ENCODE results near the gene GCH1.
"Not testable (repeated sequence)": the region's sequence is repeated elsewhere in the genome, so short reads cannot be mapped to it uniquely, and the experiment has no call there.

GCH1 gene

GRCh38 chr14:54908973-54909372 is 6.3 kb upstream of the GCH1 start:
- not testable (repeated sequence) for DNase-seq (ENCODE audit: extremely low read depth in 1 of 2, low read depth in 1 of 2)

DNA sequence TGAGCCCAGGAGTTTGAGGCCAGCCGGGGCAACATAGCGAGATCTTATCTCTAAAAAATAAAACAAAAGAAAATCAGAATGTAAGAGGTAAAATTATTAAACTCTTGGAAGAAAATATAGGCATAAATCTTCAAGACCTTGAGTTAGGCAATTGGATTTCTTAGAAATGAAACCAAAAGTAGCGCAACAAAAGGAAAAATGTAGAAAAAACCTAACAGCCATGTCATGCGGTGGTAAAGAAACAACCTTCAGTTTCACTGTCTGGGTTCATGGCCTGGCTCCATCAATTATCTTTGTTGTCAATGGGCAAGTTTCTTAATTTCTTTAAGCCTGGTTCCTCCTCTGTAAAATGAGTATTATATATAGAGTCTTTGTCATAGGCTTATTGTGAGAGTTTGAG is 5.6 kb upstream of the GCH1 start:
- DNase-seq (ENCODE audit: extremely low read depth in 1 of 2, low read depth in 1 of 2), result no peak

- DNase-seq (ENCODE audit: extremely low read depth in 1 of 2, low read depth in 1 of 2), result no peak
Measured at GRCh38 chr14:54906075-54906474, 3.4 kb upstream of the GCH1 start.

- peak; percentile 72 to 73 for DNase-seq (ENCODE audit: extremely low read depth in 1 of 2, low read depth in 1 of 2)
Measured at GRCh38 chr14:54902143-54902520, 494 bp downstream of the GCH1 start.

GRCh38 chr14:54901380-54902142 is 1.1 kb downstream of the GCH1 start:
- no peak for DNase-seq (ENCODE audit: extremely low read depth in 1 of 2, low read depth in 1 of 2)

DNA sequence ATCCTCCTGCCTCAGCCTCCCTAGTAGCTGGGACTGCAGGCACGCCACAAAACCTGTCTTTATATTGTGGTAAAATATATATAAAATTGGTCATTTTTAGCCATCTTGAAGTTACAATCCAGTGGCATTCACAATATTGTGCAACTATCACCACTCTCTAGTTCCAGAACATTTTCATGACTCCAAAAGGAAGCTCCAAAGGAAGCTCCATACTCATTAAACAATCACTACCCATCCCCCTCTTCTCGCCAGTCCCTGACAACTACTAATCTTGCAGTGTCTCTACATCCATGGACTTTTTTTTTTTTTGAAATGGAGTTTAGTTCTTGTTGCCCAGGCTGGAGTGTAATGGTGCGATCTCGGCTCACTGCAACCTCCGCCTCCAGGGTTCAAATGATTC is 3.1 kb downstream of the GCH1 start:
- DNase-seq (ENCODE audit: extremely low read depth in 1 of 2, low read depth in 1 of 2), result no peak

- not testable (repeated sequence) for DNase-seq (ENCODE audit: extremely low read depth in 1 of 2, low read depth in 1 of 2)
Measured at GRCh38 chr14:54897809-54898555, 4.6 kb downstream of the GCH1 start.

- DNase-seq (ENCODE audit: extremely low read depth in 1 of 2, low read depth in 1 of 2), result no peak
Measured at GRCh38 chr14:54895683-54896082, 6.9 kb downstream of the GCH1 start.

GRCh38 chr14:54894995-54895394 is 7.6 kb downstream of the GCH1 start:
- DNase-seq (ENCODE audit: extremely low read depth in 1 of 2, low read depth in 1 of 2), result no peak

- DNase-seq (ENCODE audit: extremely low read depth in 1 of 2, low read depth in 1 of 2), result no peak
Measured at GRCh38 chr14:54893151-54893760, 9.4 kb downstream of the GCH1 start.

GRCh38 chr14:54891471-54892245 is 11.0 kb downstream of the GCH1 start:
- no peak for DNase-seq (ENCODE audit: extremely low read depth in 1 of 2, low read depth in 1 of 2)

- no peak for DNase-seq (ENCODE audit: extremely low read depth in 1 of 2, low read depth in 1 of 2)
Measured at GRCh38 chr14:54890788-54891187, 11.8 kb downstream of the GCH1 start.

DNA sequence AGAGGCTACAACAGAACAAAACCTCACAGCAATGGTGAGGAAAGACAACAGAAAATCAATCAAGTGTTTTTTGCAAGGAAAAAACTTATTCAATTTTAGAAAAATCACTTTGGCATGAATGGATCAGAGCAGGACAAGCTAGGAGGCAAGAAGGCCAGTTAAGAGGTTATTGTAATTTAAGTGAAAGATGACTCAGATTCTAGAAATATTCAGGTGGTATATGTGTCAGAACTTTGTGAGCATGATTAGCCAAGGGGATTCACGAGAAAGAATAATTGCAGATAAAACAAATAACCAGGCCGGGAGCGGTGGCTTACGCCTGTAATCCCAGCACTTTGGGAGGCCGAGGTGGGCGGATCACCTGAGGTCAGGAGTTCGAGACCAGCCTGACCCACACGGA is 12.7 kb downstream of the GCH1 start:
- DNase-seq (ENCODE audit: extremely low read depth in 1 of 2, low read depth in 1 of 2), result no peak

DNA sequence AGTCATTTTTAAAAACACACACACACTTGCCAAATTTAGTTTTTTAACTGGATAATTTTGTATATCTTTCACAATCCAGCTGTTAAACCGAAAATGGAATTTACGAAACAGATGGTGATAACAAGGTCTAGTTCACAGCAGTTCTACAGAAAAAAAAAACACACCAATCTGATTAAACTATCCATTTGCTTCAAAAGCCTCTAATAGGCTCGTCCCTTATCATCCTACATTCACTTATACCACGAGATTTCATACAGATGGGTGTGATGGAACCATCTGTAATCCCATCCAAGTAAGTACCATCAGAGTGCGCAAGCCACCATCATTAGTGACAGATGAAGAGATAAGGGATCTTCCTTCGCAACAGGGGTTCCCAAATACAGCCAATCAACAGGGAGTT is 20.1 kb downstream of the GCH1 start:
- no peak for DNase-seq (ENCODE audit: extremely low read depth in 1 of 2, low read depth in 1 of 2)

GRCh38 chr14:54881761-54882401 is 20.7 kb downstream of the GCH1 start:
- DNase-seq (ENCODE audit: extremely low read depth in 1 of 2, low read depth in 1 of 2), result no peak

GRCh38 chr14:54881235-54881760 is 21.3 kb downstream of the GCH1 start:
- DNase-seq (ENCODE audit: extremely low read depth in 1 of 2, low read depth in 1 of 2), result no peak

- no peak for DNase-seq (ENCODE audit: extremely low read depth in 1 of 2, low read depth in 1 of 2)
Measured at GRCh38 chr14:54877703-54878021, 25.0 kb downstream of the GCH1 start.

DNA sequence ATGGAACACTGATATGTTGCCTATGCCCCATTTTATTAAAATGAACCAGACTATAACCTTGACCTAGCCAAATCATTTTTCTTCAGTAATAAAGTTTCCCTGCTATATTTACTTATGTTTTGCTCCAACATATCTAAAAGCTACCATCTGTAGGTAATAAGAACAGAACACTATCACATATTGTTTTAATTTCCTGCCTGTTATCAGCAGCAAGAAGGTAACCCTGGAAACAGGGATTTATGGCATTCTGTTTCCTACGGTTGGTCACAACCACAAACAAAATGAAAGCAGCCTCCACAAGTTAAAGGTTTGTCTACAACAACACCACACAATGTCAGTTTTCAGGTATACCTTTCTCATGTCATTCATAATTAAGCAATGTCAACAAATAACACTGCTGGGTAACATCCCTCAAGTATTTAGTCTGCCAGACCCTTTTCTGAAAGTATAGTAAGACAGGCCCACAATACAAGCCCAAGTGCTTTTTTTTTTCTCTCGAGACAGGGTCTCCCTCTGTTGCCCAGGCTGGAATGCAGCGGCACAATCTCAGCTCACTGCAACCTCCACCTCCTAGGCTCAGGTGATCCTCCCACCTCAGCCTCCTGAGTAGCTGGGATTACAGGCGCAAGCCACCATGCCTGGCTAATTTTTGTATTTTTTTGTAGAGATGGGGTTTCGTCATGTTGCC is 25.5 kb downstream of the GCH1 start:
- DNase-seq (ENCODE audit: extremely low read depth in 1 of 2, low read depth in 1 of 2), result no peak

GRCh38 chr14:54875648-54876047 is 27.0 kb downstream of the GCH1 start:
- DNase-seq (ENCODE audit: extremely low read depth in 1 of 2, low read depth in 1 of 2), result not testable (repeated sequence)
